IPS-11a (cell line): ENCODE measurements around the gene NLRC5.

Source experiments
- H3K4me3 ChIP-seq: one replicate; pipeline ENCODE4 v1.5.1; 2013; ENCODE audit warnings: low read depth, low read length, control low read depth

The NLRC5 gene, protein sequence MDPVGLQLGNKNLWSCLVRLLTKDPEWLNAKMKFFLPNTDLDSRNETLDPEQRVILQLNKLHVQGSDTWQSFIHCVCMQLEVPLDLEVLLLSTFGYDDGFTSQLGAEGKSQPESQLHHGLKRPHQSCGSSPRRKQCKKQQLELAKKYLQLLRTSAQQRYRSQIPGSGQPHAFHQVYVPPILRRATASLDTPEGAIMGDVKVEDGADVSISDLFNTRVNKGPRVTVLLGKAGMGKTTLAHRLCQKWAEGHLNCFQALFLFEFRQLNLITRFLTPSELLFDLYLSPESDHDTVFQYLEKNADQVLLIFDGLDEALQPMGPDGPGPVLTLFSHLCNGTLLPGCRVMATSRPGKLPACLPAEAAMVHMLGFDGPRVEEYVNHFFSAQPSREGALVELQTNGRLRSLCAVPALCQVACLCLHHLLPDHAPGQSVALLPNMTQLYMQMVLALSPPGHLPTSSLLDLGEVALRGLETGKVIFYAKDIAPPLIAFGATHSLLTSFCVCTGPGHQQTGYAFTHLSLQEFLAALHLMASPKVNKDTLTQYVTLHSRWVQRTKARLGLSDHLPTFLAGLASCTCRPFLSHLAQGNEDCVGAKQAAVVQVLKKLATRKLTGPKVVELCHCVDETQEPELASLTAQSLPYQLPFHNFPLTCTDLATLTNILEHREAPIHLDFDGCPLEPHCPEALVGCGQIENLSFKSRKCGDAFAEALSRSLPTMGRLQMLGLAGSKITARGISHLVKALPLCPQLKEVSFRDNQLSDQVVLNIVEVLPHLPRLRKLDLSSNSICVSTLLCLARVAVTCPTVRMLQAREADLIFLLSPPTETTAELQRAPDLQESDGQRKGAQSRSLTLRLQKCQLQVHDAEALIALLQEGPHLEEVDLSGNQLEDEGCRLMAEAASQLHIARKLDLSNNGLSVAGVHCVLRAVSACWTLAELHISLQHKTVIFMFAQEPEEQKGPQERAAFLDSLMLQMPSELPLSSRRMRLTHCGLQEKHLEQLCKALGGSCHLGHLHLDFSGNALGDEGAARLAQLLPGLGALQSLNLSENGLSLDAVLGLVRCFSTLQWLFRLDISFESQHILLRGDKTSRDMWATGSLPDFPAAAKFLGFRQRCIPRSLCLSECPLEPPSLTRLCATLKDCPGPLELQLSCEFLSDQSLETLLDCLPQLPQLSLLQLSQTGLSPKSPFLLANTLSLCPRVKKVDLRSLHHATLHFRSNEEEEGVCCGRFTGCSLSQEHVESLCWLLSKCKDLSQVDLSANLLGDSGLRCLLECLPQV (N-terminal part only)

DNA sequence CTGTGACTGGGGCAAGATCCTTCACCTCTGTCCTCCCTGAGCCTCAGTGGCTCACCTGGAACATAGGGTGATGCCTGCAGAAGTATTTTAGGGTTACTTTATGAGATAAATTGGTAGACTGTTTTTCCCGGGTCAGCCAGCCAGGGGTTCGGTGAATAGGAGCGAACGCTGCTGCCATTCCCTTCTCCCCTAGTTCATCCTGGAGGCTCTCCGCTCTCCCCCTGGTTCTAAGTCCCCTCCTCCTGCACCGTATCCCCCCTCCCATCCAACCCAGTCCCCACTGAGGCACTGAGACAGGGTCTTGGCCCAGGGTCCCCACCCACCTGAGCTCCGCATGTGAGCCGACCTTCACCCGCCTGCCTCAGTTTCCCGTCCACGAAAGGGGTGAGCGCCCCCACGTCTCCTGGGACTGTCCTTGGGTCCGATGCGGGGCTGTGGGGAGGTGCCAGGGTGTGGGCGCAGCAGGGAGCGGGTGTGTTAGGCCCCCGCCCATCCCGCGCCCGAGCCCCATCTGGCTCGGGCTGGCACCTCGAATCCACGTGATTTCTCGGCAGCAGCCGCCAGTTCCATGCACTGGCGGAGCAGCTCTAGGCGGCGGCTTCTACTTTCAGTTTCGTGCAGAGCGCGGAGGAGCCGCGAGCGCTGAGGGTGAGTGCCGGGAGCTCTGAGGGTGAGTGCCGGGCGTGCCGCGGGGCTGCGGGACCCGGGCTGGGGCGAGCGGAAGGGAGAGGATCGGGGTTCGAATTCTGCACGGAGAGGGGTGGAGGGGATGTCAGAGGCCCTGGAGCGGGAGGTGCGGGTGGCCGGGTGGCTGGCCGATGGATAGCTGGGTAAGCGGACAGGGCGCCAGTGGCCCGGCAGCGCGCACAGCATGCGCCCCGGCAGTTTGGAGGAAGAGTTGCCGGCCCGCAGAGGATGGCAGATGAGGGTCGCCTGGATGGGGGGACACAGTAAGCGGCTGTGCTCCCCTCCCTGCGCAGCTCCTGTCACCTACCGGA, at the start of gene NLRC5:
NLRC5 (plus strand) TSS at position 610 of the 998 bp plus-strand sequence. CDS start 31,156 bp downstream, outside the sequence.
- H3K4me3 ChIP-seq = peak within 1 kb of the TSS; percentile 48

DNA sequence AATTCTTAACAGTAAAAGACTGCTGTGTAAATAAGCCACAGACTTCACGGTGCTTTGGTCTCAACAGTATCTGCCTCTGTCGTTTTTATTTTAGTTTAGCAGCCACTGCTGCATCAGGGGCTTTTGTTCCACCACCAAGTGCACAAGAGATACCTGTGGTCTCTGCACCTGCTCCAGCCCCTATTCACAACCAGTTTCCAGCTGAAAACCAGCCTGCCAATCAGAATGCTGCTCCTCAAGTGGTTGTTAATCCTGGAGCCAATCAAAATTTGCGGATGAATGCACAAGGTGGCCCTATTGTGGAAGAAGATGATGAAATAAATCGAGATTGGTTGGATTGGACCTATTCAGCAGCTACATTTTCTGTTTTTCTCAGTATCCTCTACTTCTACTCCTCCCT, 49.6 kb upstream of the NLRC5 start:
- H3K4me3 ChIP-seq = no peak overlapping the region

DNA sequence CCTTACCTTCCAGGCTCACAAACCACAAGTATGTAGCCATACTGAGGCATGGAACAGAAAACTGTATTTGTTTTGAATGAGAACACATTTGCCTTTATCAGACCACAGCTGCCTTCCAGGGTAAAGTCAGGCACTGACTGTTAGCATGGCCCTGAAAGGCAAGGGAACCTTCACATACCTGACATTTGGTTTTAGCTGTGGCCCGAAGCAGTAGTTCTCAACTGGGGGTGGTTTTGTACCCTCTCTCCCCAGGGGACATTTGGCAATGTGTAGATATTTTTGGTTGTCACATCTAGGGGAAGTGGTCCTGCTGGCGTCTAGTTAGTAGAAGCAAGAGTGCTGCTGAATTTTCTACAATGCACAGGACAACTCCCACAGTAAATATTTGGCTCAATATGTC, 48.3 kb upstream of the NLRC5 start:
- H3K4me3 ChIP-seq = no peak overlapping the region

DNA sequence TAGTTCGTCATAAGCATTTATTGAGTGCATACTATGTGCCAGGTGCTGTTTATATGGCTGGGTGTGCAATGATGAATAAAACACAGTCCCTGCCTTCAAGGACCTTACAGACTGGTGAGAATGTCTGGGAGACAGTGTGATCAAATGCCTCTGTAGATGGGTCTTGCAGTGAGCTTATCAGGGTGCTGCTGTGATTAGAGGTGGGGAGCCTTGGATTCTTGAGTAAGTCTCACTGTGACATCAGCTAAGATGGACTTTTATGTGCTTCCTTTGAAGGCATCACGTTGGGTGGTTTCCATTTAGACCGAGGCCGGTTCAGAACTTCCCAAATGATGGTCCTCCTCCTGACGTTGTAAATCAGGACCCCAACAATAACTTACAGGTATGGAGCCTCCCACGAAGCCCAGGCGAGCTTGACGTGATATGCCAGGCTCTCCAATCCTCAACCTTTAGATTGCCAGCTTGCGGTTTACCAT, 47.5 kb upstream of the NLRC5 start:
- H3K4me3 ChIP-seq = no peak overlapping the region

DNA sequence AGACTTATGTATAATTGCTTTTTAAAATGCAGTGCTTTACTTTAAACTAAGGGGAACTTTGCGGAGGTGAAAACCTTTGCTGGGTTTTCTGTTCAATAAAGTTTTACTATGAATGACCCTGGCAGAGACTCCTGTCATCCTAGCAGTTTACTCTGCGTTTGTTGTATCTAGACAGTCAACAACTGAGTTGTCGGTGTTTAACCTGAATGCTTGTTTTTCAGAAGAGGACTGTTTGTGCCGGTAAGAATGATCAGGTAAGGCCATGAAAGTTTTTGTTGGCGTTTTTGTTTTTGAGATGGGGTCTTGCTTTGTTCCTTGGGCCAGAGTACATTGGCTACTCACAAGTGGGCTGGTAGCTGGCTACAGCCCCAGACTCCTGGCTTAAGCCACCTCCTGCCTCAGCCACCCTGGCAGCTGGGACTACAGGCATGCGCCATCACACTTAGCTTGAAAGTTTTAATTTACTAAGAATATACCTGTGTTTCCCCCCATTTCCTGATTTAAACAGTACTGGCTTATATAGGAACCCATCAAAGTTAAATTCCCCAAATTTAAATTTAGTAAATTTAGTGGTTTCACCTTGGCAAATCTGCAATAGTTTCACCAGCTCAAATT, 45.5 kb upstream of the NLRC5 start:
- H3K4me3 ChIP-seq = no peak overlapping the region

DNA sequence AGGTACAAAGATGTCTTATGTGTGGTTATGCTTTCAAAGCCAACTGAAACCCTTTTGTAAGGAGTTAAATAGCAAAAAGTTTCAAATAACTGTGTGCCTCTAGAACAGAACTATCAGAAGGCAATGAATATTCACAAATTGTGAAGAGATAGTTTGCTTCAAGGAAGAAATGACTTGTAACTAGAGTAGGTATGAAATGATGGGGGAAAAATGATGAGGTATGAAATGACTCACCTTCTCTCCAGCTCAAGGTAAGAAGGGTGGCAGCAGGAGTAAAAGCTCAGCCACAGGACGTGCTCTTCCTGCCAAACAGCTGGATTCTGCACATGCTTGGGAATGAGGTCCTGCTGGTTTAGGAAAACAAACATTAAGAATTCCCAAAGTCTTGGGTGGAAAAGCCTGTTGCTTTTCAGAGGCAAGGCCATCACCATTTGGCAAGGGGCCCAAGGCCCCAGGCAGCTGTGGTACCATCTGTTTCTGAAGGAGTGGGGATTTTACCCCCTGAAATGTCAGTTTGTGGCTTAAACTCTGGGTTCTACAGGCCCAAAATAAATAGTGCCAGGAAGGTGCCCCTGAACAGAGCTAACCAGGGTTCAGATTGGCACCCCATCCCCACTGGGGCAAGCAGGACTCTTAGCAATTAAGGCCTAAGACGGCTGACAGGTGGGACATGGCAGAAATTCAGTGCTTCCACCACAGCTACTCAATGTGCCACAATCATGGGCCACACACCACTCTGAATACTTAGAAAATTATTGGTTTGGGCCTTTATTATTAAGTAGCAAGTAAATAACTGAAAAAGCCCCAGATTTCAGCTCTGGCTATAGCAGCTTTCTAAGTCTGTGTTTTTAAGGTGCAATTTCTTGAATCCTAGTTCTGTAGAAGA, 44.2 kb upstream of the NLRC5 start:
- no peak overlapping the region for H3K4me3 ChIP-seq

DNA sequence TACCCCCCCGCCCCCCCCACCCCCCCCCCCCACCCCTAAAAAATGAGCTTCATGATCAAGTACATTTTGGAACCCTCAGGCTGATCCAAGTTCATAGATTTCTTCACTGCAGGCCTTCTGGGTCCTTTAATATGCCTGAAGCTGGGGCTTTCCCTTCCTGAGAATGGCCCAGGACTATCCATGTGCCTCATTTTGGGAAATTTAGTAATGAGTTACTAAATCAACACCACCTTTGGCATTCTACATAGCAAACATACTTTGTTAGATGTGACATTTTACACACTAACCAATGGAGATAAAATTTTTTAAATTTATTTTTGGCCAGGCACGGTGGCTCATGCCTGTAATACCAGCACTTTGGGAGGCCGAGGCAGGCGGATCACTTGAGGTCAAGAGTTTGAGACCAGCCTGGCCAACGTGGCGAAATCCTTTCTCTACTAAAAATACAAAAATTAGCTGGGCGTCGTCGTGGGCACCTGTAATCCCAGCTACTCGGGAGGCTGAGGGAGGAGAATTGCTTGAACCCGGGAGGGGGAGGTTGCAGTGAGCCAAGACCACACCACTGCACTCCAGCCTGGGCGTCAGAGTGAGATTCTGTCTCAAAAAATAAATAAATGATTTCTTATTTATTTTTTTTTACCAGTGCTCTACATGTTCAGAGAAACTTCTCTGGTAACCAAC, 43.4 kb upstream of the NLRC5 start:
- no peak overlapping the region for H3K4me3 ChIP-seq

DNA sequence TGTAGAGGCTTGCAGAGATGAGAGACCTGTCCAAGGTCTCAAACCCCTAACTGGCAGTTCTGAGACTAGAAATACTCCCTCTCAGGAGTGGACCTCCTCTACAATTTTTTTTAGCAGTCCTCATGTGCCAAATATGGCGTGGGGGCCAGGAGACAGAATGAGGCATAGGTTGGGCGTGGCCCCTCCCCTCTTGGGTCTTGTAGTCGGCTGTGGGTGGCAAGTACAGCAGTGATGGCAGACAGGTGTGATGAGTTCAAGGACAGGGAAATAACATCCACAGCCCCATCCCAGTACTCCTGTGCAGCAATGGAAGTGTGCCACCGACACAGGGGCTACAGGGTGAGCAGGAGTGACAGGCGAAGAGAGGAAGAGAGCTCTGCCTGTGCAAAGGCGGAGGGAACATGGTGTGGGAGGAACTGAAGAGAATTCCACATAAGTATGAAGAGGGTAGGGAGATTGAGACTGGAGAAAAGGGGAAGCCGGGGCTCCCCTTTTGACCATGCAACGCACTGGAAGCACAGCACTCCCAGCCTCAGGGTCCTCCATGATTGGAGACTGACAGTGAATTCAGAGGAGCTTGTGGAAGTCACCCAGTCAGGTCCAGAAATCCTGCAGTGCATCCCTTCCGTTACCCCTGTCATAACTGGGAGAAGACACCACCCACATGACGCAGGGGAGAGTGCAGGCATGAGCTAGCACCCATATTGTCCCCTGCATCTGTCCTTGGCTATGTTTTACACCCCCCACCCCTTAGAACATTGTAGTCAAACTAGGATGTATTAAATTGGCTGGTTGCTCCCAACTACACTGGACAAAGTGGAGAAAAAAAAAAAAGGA, 42.4 kb upstream of the NLRC5 start:
- no peak overlapping the region for H3K4me3 ChIP-seq

DNA sequence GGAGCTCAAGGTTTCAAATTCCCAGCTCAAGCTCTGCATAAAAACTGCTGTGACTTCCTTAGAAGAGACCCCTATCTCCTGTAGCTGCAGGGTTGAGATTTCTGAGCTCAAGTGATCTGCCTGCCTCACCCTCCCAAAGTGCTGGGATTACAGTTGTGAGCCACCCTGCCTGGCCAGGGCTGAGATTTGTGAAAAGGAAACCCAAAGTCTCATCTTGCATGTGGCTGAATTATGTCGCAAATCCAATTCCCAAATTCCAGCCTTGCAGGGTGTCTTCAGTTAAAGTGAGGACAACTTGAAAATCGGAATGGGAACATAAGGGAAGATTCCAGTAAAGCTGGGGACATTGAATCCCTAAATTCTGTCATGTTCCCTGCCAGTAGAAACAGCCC, 41.8 kb upstream of the NLRC5 start:
- H3K4me3 ChIP-seq = no peak overlapping the region

DNA sequence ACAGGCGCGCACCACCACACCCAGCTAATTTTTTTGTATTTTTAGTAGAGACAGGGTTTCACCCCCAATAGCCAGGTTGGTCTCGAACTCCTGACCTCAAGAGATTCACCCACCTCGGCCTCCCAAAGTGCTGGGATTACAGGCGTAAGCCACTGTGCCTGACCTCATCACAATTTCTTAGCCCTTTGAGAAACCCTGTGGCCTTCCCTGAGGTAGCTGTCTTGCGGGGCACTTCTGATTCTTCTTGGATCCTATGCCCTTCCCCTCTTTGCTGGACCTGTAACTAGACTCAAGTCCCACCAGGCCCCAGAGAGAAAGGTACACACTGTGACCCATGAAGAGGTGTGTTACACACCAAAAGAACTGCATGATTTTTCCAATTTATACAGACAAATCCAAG, 41.1 kb upstream of the NLRC5 start:
- no peak overlapping the region for H3K4me3 ChIP-seq

DNA sequence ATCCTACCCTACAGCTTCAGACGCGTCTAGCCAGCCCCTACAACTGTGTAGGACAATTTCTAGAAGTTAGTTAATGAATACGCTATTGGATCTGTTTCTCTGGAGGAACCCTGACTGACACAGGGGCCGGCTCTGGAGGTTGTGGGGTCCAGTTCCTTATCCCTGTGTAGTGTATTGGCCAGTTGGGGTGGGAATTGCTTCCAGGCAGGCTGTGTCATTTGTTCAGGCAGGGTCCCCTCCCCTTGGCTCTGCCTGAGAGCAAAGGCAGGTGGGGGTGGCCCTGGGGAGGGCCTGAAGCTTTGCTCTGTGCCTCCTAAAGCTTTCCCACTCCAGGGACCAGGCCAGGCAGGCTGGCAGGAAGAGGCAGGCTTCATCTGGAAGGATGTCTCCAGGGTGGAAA, 39.3 kb upstream of the NLRC5 start:
- H3K4me3 ChIP-seq = no peak overlapping the region

DNA sequence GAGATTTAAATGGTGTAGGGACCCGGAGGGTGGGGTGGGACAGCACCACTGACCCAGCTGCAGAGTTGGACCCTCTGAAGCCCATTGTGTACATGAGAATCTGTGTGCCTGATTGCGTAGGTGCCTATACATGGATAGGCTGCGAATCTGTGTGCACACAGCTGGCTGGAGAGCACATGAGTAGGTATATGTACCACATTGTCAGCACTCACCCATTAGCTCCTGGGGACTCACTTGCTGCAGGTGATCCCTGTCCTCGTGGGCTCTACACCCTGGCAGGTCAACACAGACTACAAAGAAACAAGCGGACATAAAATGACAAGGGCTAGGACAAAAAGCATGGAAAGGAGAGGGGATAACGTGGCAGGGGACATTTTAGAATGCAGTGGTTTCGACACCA, 38.9 kb upstream of the NLRC5 start:
- no peak overlapping the region for H3K4me3 ChIP-seq

DNA sequence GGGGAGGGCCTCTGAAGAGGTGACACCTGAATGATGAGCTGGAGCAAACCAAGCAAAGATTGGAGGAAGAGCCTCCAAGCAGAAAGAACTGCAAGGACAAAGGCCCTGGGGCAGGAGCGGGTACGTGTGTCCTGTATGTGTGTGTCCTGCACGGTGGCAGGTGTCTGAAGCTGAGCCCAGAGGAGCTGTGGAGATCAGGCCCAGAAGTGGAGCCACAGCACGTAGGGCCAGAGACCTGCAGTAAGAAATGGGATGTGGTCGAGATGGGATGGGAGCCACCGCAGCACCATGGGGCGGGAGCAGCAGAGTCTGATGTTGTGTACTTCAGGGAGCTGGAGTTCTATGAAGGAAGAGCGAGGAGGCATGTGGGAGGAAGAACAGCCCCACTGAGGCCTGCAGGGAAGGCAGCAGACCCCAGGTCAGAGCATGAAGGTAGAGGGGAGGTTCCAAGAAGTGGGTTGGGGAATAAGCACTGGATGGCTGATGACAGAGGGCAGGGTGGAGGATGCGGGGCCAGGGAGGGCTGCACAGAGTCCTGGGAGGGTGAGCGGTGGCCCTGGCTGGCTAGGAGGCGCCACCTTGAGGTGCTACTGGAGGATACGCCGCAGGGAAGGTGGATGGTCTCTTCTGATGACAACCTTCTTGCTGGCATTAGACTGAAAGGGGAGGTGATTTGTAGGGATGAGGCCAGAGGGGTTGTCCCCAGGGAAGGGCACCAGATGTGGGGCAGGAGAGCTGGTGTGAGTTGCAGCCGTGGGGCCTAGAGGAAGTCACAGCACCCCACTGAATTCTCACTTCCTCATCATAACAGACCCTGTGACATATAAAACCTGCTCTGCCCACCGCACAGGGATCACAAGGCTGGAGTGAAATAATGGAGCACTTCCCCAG, 38.2 kb upstream of the NLRC5 start:
- no peak overlapping the region for H3K4me3 ChIP-seq

DNA sequence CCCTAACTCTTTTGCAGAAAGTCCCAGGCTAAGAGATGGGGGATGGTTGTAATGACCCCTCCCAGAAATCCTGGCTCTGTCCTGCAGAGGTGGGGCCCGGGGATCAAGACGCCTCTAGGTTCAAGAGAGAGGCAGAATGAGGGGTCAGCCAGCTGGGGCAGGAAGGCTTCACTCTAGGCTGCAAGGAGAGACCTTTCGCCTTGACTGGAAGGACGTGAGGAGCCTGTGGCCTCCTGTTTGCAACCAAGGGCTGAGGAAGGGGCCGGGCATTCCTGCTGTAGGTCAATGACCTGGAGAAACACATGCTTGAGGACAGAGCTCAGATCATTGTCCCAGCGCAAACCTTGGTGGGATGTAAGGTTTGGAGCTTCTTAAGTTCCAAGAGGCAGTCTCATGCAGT, 36.4 kb upstream of the NLRC5 start:
- no peak overlapping the region for H3K4me3 ChIP-seq

DNA sequence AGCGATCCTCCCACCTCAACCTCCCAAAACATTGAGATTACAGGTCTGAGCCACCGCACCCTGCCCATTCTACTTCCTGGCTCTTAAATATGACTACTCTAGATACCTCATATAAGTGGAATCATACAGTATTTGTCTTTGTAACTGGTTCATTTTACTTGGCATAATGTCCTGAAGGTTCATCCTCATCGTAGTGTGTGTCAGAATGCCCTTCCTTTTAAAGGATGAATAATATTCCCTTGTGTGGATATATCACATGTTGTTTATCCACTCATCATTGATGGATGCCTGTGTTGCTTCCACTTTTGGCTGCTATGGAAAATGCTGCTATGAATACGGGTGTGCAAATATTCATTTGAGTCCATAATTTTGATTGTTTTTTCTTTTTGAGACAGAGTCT, 33.3 kb upstream of the NLRC5 start:
- H3K4me3 ChIP-seq = no peak overlapping the region

DNA sequence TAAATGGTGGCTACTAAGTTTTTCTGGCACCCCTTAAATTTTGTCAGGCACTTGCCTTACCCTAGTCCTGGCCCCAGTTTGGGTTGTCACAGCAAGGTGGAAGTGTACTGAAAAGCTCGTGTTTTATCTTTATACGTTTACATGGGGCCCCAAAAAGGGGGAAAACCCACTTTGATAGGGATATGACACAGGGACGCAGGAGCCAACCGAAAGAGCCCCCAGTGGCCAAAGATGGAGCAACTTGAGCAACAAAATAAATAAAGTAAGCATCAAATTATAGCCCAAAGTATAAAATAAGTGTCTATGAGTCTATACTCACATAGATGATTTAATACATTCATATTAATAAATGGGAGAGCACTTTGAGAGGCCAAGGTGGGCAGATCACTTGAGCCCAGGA, 32.6 kb upstream of the NLRC5 start:
- no peak overlapping the region for H3K4me3 ChIP-seq
